ENCODE measurements around the gene KIAA1958. TPM values are rescaled to one million over a fixed set of nuclear protein-coding genes. Genes with fewer than 3 reads are reported as not detected.
"Not testable (repeated sequence)": the region's sequence is repeated elsewhere in the genome, so short reads cannot be mapped to it uniquely, and the experiment has no call there.

The KIAA1958 gene
- total and polyA plus RNA-seq, 2 of the 4 experiments (the other 2 are of a cell fraction), result 0.65 to 1.8 TPM

GRCh38 chr9:112586599-112587155, 100.0 kb downstream of the KIAA1958 start:
- no peak overlapping the region for H2AFZ ChIP-seq (replicated peaks; ENCODE audit: low read length, poor library complexity)
- intact Hi-C loops (cut with micrococcal nuclease), result no loop called here
- no peak overlapping the region for H2BK120ac ChIP-seq (ENCODE audit: low read depth, low read length)
- no peak overlapping the region for H2BK5ac ChIP-seq (ENCODE audit: low read depth, low read length, poor library complexity, severe bottlenecking)
- no peaks in the 10 kb centered on the region for H3K9me3 ChIP-seq (ENCODE audit: control insufficient read depth, insufficient read depth, low read length)
- CTCF ChIA-PET, result interaction anchor here (1.0 kb wide), 2 partner anchors 14 to 16 kb away, joined by 3 read pairs; no protein-coding TSS in a partner anchor
- no peaks in the 10 kb centered on the region for H4K20me1 ChIP-seq (ENCODE audit: insufficient read depth, low read length)
- no peak overlapping the region for H3K14ac ChIP-seq (replicated peaks; ENCODE audit: low read depth, low read length)
- in situ Hi-C loops (cut with MboI; ENCODE audit: low sequenced_read_pairs), result no loop called here
- POLR2A ChIA-PET (ENCODE audit: unreplicated experiment), result no interaction called here
- H2AK9ac ChIP-seq (replicated peaks; ENCODE audit: low read depth, low read length, poor library complexity), result no peak overlapping the region
- H3K27me3 ChIP-seq (ENCODE audit: control insufficient read depth, insufficient read depth, low read length), result no peaks in the 10 kb centered on the region
- no peak overlapping the region for H3K9ac ChIP-seq (ENCODE audit: low read depth, low read length)
- no peak overlapping the region for H3K4ac ChIP-seq (ENCODE audit: low read depth, low read length)
- H3K4me1 ChIP-seq (ENCODE audit: control insufficient read depth, insufficient read depth, low read length), result peaks cover 2% of the 10 kb centered on the region; the same call in 1 of the 2 replicates
- WGBS, 2 experiments (ENCODE audit: extremely low coverage in 2 of 2, insufficient read length in 1 of 2), result no CpG with 5 or more reads among the region's 4 CpGs
- peak; percentile 42 for DNase-seq
- H4K91ac ChIP-seq (ENCODE audit: insufficient read depth, low read depth, low read length), result no peak overlapping the region
- no peaks in the 10 kb centered on the region for H3K9me1 ChIP-seq (ENCODE audit: insufficient read depth, low read length)
- no peak overlapping the region for H3K23ac ChIP-seq (ENCODE audit: low read depth, low read length)
- H3K4me3 ChIP-seq (ENCODE audit: insufficient read depth, low read depth, low read length), result no peak overlapping the region
- dilution Hi-C loops (cut with HindIII; ENCODE audit: low sequenced_read_pairs, unreplicated experiment), result no loop called here
- no peak overlapping the region for H3K56ac ChIP-seq (ENCODE audit: extremely low read depth, insufficient read depth, low read length)
- H2AK5ac ChIP-seq (ENCODE audit: low read depth, low read length), result no peak overlapping the region
- H4K8ac ChIP-seq (ENCODE audit: low read depth in 2 of 2, low read length in 2 of 2), result no peak overlapping the region
- H2BK20ac ChIP-seq (ENCODE audit: low read depth, low read length), result no peak overlapping the region
- ATAC-seq (ENCODE audit: low read depth), result peak; percentile 51; the same call in 1 of the 2 replicates
- no peak overlapping the region for H3K4me2 ChIP-seq (ENCODE audit: low read depth, low read length)
- no peaks in the 10 kb centered on the region for H3K79me1 ChIP-seq (ENCODE audit: low read depth in 1 of 2, low read length in 2 of 2)
- H3K18ac ChIP-seq (ENCODE audit: low read depth, low read length), result no peak overlapping the region
- H2BK15ac ChIP-seq (ENCODE audit: low read depth, low read length), result no peak overlapping the region
- no peak overlapping the region for H4K5ac ChIP-seq (ENCODE audit: low read depth, low read length)
- TF ChIP-seq RCOR1 (IDR thresholded peaks at IDR 0.05; ENCODE audit: insufficient replicate concordance, low read length) (no peak), RFX5 (IDR thresholded peaks at IDR 0.05; ENCODE audit: low read depth, low read length) (no peak), BHLHE40 (IDR thresholded peaks at IDR 0.05; ENCODE audit: low read depth, low read length) (no peak), SMC3 (IDR thresholded peaks at IDR 0.05; ENCODE audit: low read depth, low read length) (no peak), MAZ (IDR thresholded peaks at IDR 0.05; ENCODE audit: borderline replicate concordance, low read depth, low read length) (no peak), CEBPB (IDR thresholded peaks at IDR 0.05; ENCODE audit: low read depth, low read length) (no peak), POLR2A (IDR thresholded peaks at IDR 0.05; ENCODE audit: low read depth, low read length) (no peak)
- no peaks in the 10 kb centered on the region for H3K36me3 ChIP-seq (ENCODE audit: control insufficient read depth, insufficient read depth, low read length)
- H3K27ac ChIP-seq (ENCODE audit: insufficient read depth, low read length), result no peak overlapping the region
- no TSS peak for BruUV-seq (replicated peaks)

GRCh38 chr9:112591875-112592274, 105.2 kb downstream of the KIAA1958 start:
- intact Hi-C loops (cut with micrococcal nuclease); in situ Hi-C loops (cut with MboI; ENCODE audit: low sequenced_read_pairs): not testable (repeated sequence)
- WGBS, 2 experiments (ENCODE audit: extremely low coverage in 2 of 2, insufficient read length in 1 of 2), result 100% methylated on average over 3 of the region's 8 CpGs; no CpG with 5 or more reads in 1 of the 2 experiments

More at GRCh38 chr9:112591875-112592274, 105.2 kb downstream of the KIAA1958 start:
- H2AK9ac ChIP-seq (replicated peaks; ENCODE audit: low read depth, low read length, poor library complexity); H3K27ac ChIP-seq (ENCODE audit: insufficient read depth, low read length); H2BK120ac ChIP-seq (ENCODE audit: low read depth, low read length); H4K20me1 ChIP-seq (ENCODE audit: insufficient read depth, low read length); H2BK5ac ChIP-seq (ENCODE audit: low read depth, low read length, poor library complexity, severe bottlenecking); H3K36me3 ChIP-seq (ENCODE audit: control insufficient read depth, insufficient read depth, low read length); H3K9me1 ChIP-seq (ENCODE audit: insufficient read depth, low read length); H4K91ac ChIP-seq (ENCODE audit: insufficient read depth, low read depth, low read length); H3K9ac ChIP-seq (ENCODE audit: low read depth, low read length); BruUV-seq (replicated peaks); H3K4me2 ChIP-seq (ENCODE audit: low read depth, low read length); H3K27me3 ChIP-seq (ENCODE audit: control insufficient read depth, insufficient read depth, low read length); H3K56ac ChIP-seq (ENCODE audit: extremely low read depth, insufficient read depth, low read length); H2BK20ac ChIP-seq (ENCODE audit: low read depth, low read length); H3K79me1 ChIP-seq (ENCODE audit: low read depth in 1 of 2, low read length in 2 of 2); H4K8ac ChIP-seq (ENCODE audit: low read depth in 2 of 2, low read length in 2 of 2); H3K9me3 ChIP-seq (ENCODE audit: control insufficient read depth, insufficient read depth, low read length); POLR2A ChIA-PET (ENCODE audit: unreplicated experiment); CTCF ChIA-PET; H2AK5ac ChIP-seq (ENCODE audit: low read depth, low read length); dilution Hi-C loops (cut with HindIII; ENCODE audit: low sequenced_read_pairs, unreplicated experiment); DNase-seq; H2BK15ac ChIP-seq (ENCODE audit: low read depth, low read length); H3K23ac ChIP-seq (ENCODE audit: low read depth, low read length); ATAC-seq (ENCODE audit: low read depth); H3K4me1 ChIP-seq (ENCODE audit: control insufficient read depth, insufficient read depth, low read length); H3K4ac ChIP-seq (ENCODE audit: low read depth, low read length); H2AFZ ChIP-seq (replicated peaks; ENCODE audit: low read length, poor library complexity); H3K14ac ChIP-seq (replicated peaks; ENCODE audit: low read depth, low read length); H3K4me3 ChIP-seq (ENCODE audit: insufficient read depth, low read depth, low read length); H3K18ac ChIP-seq (ENCODE audit: low read depth, low read length); H4K5ac ChIP-seq (ENCODE audit: low read depth, low read length): not testable (repeated sequence)
